Measurements from ENCODE around the gene COL20A1. TPM values are rescaled to one million over a fixed set of nuclear protein-coding genes. Genes with fewer than 3 reads are reported as not detected.

The COL20A1 gene
- total and polyA plus RNA-seq, 2 donors (not counting 1 experiment from before 2014, with no cell fraction given) = not detected

GRCh38 chr20:63287697-63288580 is 5.0 kb upstream of the COL20A1 start:
- Histone ChIP-seq H3K79me2 (ENCODE audit: control insufficient read depth, insufficient read depth, low read length) (no peaks in the 10 kb centered on the region), H3K4me2 (ENCODE audit: extremely low read depth, insufficient read depth, low read length) (no peak overlapping the region), H3K27me3 (ENCODE audit: control insufficient read depth, insufficient read depth, low read length) (no peaks in the 10 kb centered on the region), H3K9ac (ENCODE audit: insufficient read depth, low read length) (no peak overlapping the region), H3K9me3 (ENCODE audit: control insufficient read depth, insufficient read depth, low read depth, low read length) (no peaks in the 10 kb centered on the region), H3K27ac (ENCODE audit: insufficient read depth, low read length) (no peak overlapping the region), H2AFZ (ENCODE audit: low read length) (no peak overlapping the region), H3K36me3 (ENCODE audit: control insufficient read depth, insufficient read depth, low read length) (peaks cover 26% of the 10 kb centered on the region), H4K20me1 (ENCODE audit: control insufficient read depth, extremely low read depth, insufficient read depth, low read length) (no peaks in the 10 kb centered on the region), H3K4me3 (replicated peaks in 1 of 4; ENCODE audit: control extremely low read depth in 1 of 4, insufficient read depth in 1 of 4, low read depth in 3 of 4, low read length in 4 of 4) (no peak overlapping the region), H3K4me1 (ENCODE audit: control insufficient read depth, extremely low read depth, insufficient read depth, low read length) (no peaks in the 10 kb centered on the region)
- TF ChIP-seq EZH2 (IDR thresholded peaks at IDR 0.05; ENCODE audit: low read length, missing control alignments) (no peak), CTCF (conservative IDR thresholded peaks at IDR 0.05 in 1 of 2, IDR thresholded peaks at IDR 0.05 in 1 of 2; ENCODE audit: low read depth in 1 of 2, low read length in 2 of 2) (no peak)
- DNase-seq (ENCODE audit: low read depth in 2 of 2) = no peak

GRCh38 chr20:63288581-63289251 is 4.3 kb upstream of the COL20A1 start:
- Histone ChIP-seq H3K4me2 (ENCODE audit: extremely low read depth, insufficient read depth, low read length) (no peak overlapping the region), H3K79me2 (ENCODE audit: control insufficient read depth, insufficient read depth, low read length) (no peaks in the 10 kb centered on the region), H3K4me1 (ENCODE audit: control insufficient read depth, extremely low read depth, insufficient read depth, low read length) (no peaks in the 10 kb centered on the region), H3K4me3 (replicated peaks in 1 of 4; ENCODE audit: control extremely low read depth in 1 of 4, insufficient read depth in 1 of 4, low read depth in 3 of 4, low read length in 4 of 4) (no peak overlapping the region), H3K27me3 (ENCODE audit: control insufficient read depth, insufficient read depth, low read length) (no peaks in the 10 kb centered on the region), H2AFZ (ENCODE audit: low read length) (no peak overlapping the region), H3K36me3 (ENCODE audit: control insufficient read depth, insufficient read depth, low read length) (peaks cover 22% of the 10 kb centered on the region), H3K9ac (ENCODE audit: insufficient read depth, low read length) (no peak overlapping the region), H3K27ac (ENCODE audit: insufficient read depth, low read length) (no peak overlapping the region), H3K9me3 (ENCODE audit: control insufficient read depth, insufficient read depth, low read depth, low read length) (no peaks in the 10 kb centered on the region), H4K20me1 (ENCODE audit: control insufficient read depth, extremely low read depth, insufficient read depth, low read length) (no peaks in the 10 kb centered on the region)
- no peak for DNase-seq (ENCODE audit: low read depth in 2 of 2)
- no peak for TF ChIP-seq CTCF (conservative IDR thresholded peaks at IDR 0.05 in 1 of 2, IDR thresholded peaks at IDR 0.05 in 1 of 2; ENCODE audit: low read depth in 1 of 2, low read length in 2 of 2)
- TF ChIP-seq EZH2 (IDR thresholded peaks at IDR 0.05; ENCODE audit: low read length, missing control alignments) = no peak

DNA sequence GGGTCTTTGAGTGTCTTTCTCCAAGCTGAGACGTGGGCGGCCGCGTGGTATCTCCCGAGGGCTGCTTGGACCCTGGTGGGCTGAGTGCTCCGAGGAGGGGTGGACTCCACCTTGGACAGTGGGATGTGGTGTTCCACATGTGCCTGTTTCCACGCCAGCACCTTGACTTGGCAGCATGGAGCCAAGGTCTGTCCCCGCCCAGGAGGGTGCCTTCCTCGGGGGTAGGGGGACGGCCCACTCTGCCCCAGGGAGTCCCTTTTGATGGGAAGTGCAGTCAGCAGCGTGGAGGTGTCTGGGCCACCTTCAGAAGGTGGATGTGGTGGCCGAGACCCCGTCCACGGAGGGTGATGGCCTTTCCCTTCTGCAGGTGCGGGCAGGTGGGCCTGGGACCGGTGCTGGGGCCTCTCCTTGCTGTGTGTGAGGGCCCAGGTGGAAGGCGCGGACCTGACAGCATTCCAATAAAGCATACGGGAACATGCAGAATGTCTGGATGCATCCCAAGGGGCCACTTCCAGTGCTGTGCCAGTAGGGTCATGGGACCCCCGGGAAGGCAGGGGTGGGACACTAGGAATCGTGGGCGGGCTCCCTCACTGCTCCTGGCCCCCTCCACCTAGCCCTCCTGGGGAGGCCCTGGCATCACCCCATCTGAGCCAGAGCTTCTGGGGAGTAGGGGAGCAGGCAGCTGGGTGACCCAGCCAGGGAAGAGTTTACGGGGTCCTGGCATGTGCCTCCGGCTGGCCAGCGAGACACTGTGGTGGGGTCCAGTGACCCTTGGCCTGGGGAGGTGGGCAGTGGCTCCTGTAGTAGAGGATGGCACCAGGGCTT is 3.5 kb upstream of the COL20A1 start:
- H4K20me1 ChIP-seq (ENCODE audit: control insufficient read depth, extremely low read depth, insufficient read depth, low read length) = no peaks in the 10 kb centered on the region
- no peak overlapping the region for H3K4me3 ChIP-seq (replicated peaks in 1 of 4; ENCODE audit: control extremely low read depth in 1 of 4, insufficient read depth in 1 of 4, low read depth in 3 of 4, low read length in 4 of 4)
- H3K9ac ChIP-seq (ENCODE audit: insufficient read depth, low read length) = no peak overlapping the region
- no peak for DNase-seq (ENCODE audit: low read depth in 2 of 2)
- no peaks in the 10 kb centered on the region for H3K79me2 ChIP-seq (ENCODE audit: control insufficient read depth, insufficient read depth, low read length)
- H3K4me2 ChIP-seq (ENCODE audit: extremely low read depth, insufficient read depth, low read length) = no peak overlapping the region
- peaks cover 20% of the 10 kb centered on the region for H3K36me3 ChIP-seq (ENCODE audit: control insufficient read depth, insufficient read depth, low read length)
- H3K4me1 ChIP-seq (ENCODE audit: control insufficient read depth, extremely low read depth, insufficient read depth, low read length) = no peaks in the 10 kb centered on the region
- no peak overlapping the region for H2AFZ ChIP-seq (ENCODE audit: low read length)
- H3K9me3 ChIP-seq (ENCODE audit: control insufficient read depth, insufficient read depth, low read depth, low read length) = no peaks in the 10 kb centered on the region
- H3K27me3 ChIP-seq (ENCODE audit: control insufficient read depth, insufficient read depth, low read length) = no peaks in the 10 kb centered on the region
- TF ChIP-seq CTCF (conservative IDR thresholded peaks at IDR 0.05 in 1 of 2, IDR thresholded peaks at IDR 0.05 in 1 of 2; ENCODE audit: low read depth in 1 of 2, low read length in 2 of 2) (no peak), EZH2 (IDR thresholded peaks at IDR 0.05; ENCODE audit: low read length, missing control alignments) (no peak)
- no peak overlapping the region for H3K27ac ChIP-seq (ENCODE audit: insufficient read depth, low read length)

Measured in fibroblast of lung (primary cell).